Neural progenitor cell (in vitro differentiated cells): ENCODE measurements around the gene NCOA3. TPM values are rescaled to one million over a fixed set of nuclear protein-coding genes. Genes with fewer than 3 reads are reported as not detected.

Experiments used
- DNase-seq: peaks from one replicate; pipeline ENCODE4 v3.0.0-alpha.2; 2016; ENCODE audit warnings: low spot score
- H2AFZ ChIP-seq: fragments of 200-600 bp; sonication (generic); replicated peaks from 2 replicates; pipeline ENCODE4 v1.6.1; 2016; ENCODE audit warnings: antibody characterized with exemption
- H3F3A ChIP-seq: fragments of 200-600 bp; sonication (generic); 2 replicates; pipeline ENCODE4 v1.6.1; 2016; ENCODE audit warnings: antibody characterized with exemption, low read depth
- H3K27ac ChIP-seq: fragments of 200-600 bp; sonication (generic); 2 replicates; pipeline ENCODE4 v1.5.1; 2016; ENCODE audit warnings: mild to moderate bottlenecking
- H3K27me3 ChIP-seq: fragments of 200-600 bp; sonication (generic); 2 replicates; pipeline ENCODE4 v1.6.1; 2016; ENCODE audit warnings: mild to moderate bottlenecking, moderate library complexity
- H3K36me3 ChIP-seq: fragments of 200-600 bp; sonication (generic); 2 replicates; pipeline ENCODE4 v1.5.1; 2016
- H3K4me1 ChIP-seq: fragments of 200-600 bp; sonication (generic); 2 replicates; pipeline ENCODE4 v1.6.1; 2016; ENCODE audit warnings: mixed run types
- H3K4me2 ChIP-seq: fragments of 200-600 bp; sonication (generic); 2 replicates; pipeline ENCODE4 v1.6.1; 2016
- H3K4me3 ChIP-seq: fragments of 200-600 bp; sonication (generic); 2 replicates; pipeline ENCODE4 v1.5.1; 2016
- H3K79me2 ChIP-seq: fragments of 200-600 bp; sonication (generic); 2 replicates; pipeline ENCODE4 v1.6.1; 2016; ENCODE audit warnings: low read depth
- H3K9ac ChIP-seq: fragments of 200-600 bp; sonication (generic); 2 replicates; pipeline ENCODE4 v1.6.1; 2016
- H3K9me3 ChIP-seq: fragments of 200-600 bp; sonication (generic); 2 replicates; pipeline ENCODE4 v1.5.1; 2016; ENCODE audit warnings: low read depth
- H4K20me1 ChIP-seq: fragments of 200-600 bp; sonication (generic); 2 replicates; pipeline ENCODE4 v1.6.1; 2016; ENCODE audit warnings: low read depth
- H3K27ac Mint-ChIP-seq: 3 replicates; pipeline ENCODE4 v1.8.0; 2021; ENCODE audit warnings: mixed read lengths
- H3K27me3 Mint-ChIP-seq: 2 replicates; pipeline ENCODE4 v1.8.0; 2022; ENCODE audit warnings: low read depth, mild to moderate bottlenecking, inconsistent platforms, moderate library complexity, mixed read lengths; ENCODE audit not compliant: insufficient read depth
- H3K36me3 Mint-ChIP-seq: 3 replicates; pipeline ENCODE4 v1.8.0; 2021; ENCODE audit warnings: mixed read lengths
- H3K4me1 Mint-ChIP-seq: 3 replicates; pipeline ENCODE4 v1.8.0; 2021; ENCODE audit warnings: mixed read lengths
- H3K4me3 Mint-ChIP-seq: 3 replicates; pipeline ENCODE4 v1.8.0; 2021; ENCODE audit warnings: mild to moderate bottlenecking, moderate library complexity, mixed read lengths
- H3K9me3 Mint-ChIP-seq: 3 replicates; pipeline ENCODE4 v1.8.0; 2020; ENCODE audit warnings: mixed read lengths
- EZH2 ChIP-seq: fragments of 200-600 bp; sonication (generic); IDR thresholded peaks from 2 replicates; pipeline ENCODE4 v1.6.1; 2017; ENCODE audit warnings: antibody characterized with exemption, mild to moderate bottlenecking, moderate library complexity
- EZH2phosphoT487 ChIP-seq: fragments of 200-600 bp; sonication (generic); IDR thresholded peaks from 2 replicates; pipeline ENCODE4 v1.6.1; 2017; ENCODE audit warnings: antibody characterized with exemption
- total RNA-seq: library from RNA; depleted of rRNA; stranded (reverse); fragments of >200 nt; gene quantifications from 2 replicates; pipeline ENCODE4 v1.2.3, GENCODE V29; 2015; ENCODE audit warnings: low replicate concordance
- TF ChIP-seq, protein P1 (sequence below): fragments of 200-600 bp; sonication (generic); IDR thresholded peaks from 2 replicates; pipeline ENCODE4 v1.5.1; 2017; ENCODE audit warnings: antibody characterized with exemption, mild to moderate bottlenecking

NCOA3 gene
- total RNA-seq, 1 donor from 2014 or later, result 64.5 TPM

DNA sequence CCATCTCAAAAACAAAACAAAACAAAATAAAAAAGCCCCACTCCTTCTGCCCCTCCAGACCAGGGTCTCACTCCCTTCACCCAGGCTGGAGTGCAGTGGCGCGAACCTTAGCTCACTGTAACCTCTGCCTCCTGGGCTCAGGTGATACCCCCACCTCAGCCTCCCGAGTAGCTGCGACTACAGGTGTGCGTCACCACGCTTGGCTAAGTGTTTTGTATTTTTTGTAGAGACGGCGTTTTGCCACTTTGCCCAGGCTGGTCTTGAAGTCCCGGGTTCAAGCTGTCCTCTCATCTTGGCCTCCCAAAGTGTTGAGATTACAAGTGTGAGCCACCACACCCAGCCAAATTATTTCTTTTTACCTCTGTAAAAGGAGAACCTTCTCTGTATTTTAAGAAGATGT is 110.1 kb downstream of the NCOA3 start:
- Histone ChIP-seq H3K79me2 (peaks cover 82% of the 10 kb centered on the region), H3K36me3 (no peaks in the 10 kb centered on the region), H4K20me1 (no peaks in the 10 kb centered on the region), H2AFZ (no peak overlapping the region), H3K4me3 (no peak overlapping the region), H3K27ac (no peak overlapping the region), H3K9me3 (no peaks in the 10 kb centered on the region), H3K4me1 (no peaks in the 10 kb centered on the region), H3K4me2 (no peak overlapping the region), H3F3A (no peaks in the 10 kb centered on the region), H3K27me3 (no peaks in the 10 kb centered on the region), H3K9ac (no peak overlapping the region)
- Mint-ChIP-seq H3K4me3 (no peak overlapping the region), H3K27ac (no peak overlapping the region), H3K9me3 (no peaks in the 10 kb centered on the region), H3K36me3 (no peaks in the 10 kb centered on the region), H3K4me1 (peaks cover 3% of the 10 kb centered on the region), H3K27me3 (no peaks in the 10 kb centered on the region)
- TF ChIP-seq EZH2 (no peak), EZH2phosphoT487 (no peak)
- TF ChIP-seq, protein P1, sequence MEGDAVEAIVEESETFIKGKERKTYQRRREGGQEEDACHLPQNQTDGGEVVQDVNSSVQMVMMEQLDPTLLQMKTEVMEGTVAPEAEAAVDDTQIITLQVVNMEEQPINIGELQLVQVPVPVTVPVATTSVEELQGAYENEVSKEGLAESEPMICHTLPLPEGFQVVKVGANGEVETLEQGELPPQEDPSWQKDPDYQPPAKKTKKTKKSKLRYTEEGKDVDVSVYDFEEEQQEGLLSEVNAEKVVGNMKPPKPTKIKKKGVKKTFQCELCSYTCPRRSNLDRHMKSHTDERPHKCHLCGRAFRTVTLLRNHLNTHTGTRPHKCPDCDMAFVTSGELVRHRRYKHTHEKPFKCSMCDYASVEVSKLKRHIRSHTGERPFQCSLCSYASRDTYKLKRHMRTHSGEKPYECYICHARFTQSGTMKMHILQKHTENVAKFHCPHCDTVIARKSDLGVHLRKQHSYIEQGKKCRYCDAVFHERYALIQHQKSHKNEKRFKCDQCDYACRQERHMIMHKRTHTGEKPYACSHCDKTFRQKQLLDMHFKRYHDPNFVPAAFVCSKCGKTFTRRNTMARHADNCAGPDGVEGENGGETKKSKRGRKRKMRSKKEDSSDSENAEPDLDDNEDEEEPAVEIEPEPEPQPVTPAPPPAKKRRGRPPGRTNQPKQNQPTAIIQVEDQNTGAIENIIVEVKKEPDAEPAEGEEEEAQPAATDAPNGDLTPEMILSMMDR, result no peak
- DNase-seq, result no peak

DNA sequence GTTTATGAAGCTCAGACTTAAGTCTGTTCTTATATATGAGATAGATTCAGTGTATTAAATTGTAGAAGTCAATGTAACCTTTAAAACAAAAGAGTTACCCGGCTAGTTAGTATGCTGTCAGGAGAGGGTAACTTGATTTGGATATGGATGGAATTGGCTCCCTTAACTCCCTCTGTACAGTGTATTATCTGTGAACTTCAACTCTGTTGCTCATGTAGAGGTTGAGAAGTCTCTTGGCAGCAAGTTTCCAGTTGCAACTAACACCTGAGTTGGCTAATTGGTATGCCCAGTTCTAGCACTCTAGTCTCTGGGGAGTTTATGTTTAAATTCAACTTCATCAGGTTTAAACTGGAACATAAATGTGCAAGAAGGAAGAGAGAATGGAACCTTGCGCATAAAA is 111.0 kb downstream of the NCOA3 start:
- Mint-ChIP-seq H3K9me3 (no peaks in the 10 kb centered on the region), H3K27me3 (no peaks in the 10 kb centered on the region), H3K27ac (no peak overlapping the region), H3K4me3 (no peak overlapping the region), H3K4me1 (peaks cover 3% of the 10 kb centered on the region), H3K36me3 (no peaks in the 10 kb centered on the region)
- H2AFZ ChIP-seq, result no peak overlapping the region
- no peak for TF ChIP-seq EZH2phosphoT487
- TF ChIP-seq, protein P1, result no peak
- TF ChIP-seq EZH2, result no peak
- H3K27me3 ChIP-seq, result no peaks in the 10 kb centered on the region
- H3K79me2 ChIP-seq, result peaks cover 78% of the 10 kb centered on the region
- no peak overlapping the region for H3K27ac ChIP-seq
- H3K4me2 ChIP-seq, result no peak overlapping the region
- no peaks in the 10 kb centered on the region for H4K20me1 ChIP-seq
- H3K9ac ChIP-seq, result no peak overlapping the region
- no peaks in the 10 kb centered on the region for H3K9me3 ChIP-seq
- no peak overlapping the region for H3K4me3 ChIP-seq
- no peak for DNase-seq
- H3K4me1 ChIP-seq, result no peaks in the 10 kb centered on the region
- no peaks in the 10 kb centered on the region for H3F3A ChIP-seq
- H3K36me3 ChIP-seq, result no peaks in the 10 kb centered on the region

DNA sequence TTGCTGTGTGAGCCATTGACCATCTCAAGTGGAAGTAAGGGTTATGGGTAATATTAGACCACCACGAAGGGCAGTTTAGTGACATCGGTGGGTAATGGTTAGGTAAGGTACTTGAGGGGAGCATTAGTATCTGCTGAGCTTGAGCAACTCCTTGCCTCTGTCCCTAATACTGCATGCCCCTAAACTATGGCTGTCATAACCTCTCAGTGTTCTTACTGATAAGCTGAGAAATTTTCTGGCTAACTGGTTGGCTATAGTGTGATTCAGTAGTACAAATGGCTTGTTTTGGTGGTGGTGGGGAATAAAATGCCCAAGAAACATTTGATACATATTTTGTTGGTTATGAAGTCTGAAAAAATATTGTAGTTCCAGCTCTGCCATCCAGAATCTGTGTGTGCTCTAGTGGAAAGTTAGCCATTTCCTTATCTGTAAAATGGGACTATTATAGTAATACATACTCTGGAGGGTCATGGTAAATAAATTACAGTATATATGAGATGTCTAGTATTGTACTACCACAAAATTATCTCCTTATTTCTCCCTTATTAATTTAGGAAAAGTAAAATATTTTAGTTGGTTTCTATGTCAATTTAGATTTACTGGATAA is 113.1 kb downstream of the NCOA3 start:
- TF ChIP-seq, protein P1, result no peak
- TF ChIP-seq EZH2, result no peak
- no peak for TF ChIP-seq EZH2phosphoT487
- H3K27me3 Mint-ChIP-seq, result no peaks in the 10 kb centered on the region
- H3K36me3 ChIP-seq, result no peaks in the 10 kb centered on the region
- H3K36me3 Mint-ChIP-seq, result no peaks in the 10 kb centered on the region
- no peaks in the 10 kb centered on the region for H3K9me3 Mint-ChIP-seq
- peaks cover 81% of the 10 kb centered on the region for H3K79me2 ChIP-seq
- H3K4me3 ChIP-seq, result no peak overlapping the region
- H3F3A ChIP-seq, result peaks cover 8% of the 10 kb centered on the region
- no peak overlapping the region for H3K4me2 ChIP-seq
- H2AFZ ChIP-seq, result no peak overlapping the region
- H4K20me1 ChIP-seq, result no peaks in the 10 kb centered on the region
- no peak overlapping the region for H3K27ac ChIP-seq
- no peaks in the 10 kb centered on the region for H3K9me3 ChIP-seq
- H3K27ac Mint-ChIP-seq, result no peak overlapping the region
- H3K4me1 Mint-ChIP-seq, result peaks cover 3% of the 10 kb centered on the region
- no peak for DNase-seq
- H3K9ac ChIP-seq, result no peak overlapping the region
- H3K27me3 ChIP-seq, result no peaks in the 10 kb centered on the region
- no peaks in the 10 kb centered on the region for H3K4me1 ChIP-seq
- H3K4me3 Mint-ChIP-seq, result no peak overlapping the region
